ENCODE measurements around the gene HS3ST2.
A peak's percentile ranks its signal among the peaks of the same experiment; 100 is the strongest.
"Not testable (repeated sequence)": the region's sequence is repeated elsewhere in the genome, so short reads cannot be mapped to it uniquely, and the experiment has no call there.

HS3ST2 gene

DNA sequence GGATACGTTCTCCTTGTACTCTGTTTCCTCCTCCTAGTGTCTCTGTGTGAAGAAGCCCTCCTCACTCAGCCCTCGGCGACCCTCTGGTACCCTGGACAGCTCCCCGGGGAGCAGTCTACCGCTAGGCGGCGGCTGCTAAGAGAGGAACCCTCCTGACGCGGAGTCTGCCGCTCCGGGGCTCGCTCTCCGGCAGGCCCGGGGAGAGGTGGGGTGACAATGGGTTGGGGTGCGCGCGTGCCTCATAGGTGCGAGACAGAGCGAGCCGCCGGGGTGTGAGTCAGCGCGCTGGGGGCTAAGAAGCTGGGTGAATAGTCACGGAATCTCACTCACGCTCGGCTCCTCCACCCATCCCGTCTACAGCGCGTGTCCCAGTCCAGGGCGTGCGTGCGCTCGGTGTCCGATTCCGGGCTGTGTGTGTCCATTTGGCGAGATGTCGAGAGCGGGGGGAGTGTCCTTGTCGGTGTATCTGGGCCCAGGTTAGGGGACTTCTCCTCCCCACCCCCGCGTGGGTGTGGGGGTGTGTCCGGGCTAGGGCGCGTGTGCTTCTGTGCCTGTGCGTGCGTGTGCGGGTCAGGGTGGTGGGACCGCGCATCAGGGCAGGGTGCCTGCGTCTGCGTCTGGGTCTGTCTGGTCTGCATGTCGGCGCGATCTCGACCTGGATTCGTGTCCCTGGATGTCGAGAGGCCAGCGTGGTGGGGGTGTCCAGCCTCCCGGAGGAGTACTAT is 577 bp upstream of the HS3ST2 start:
- DNase-seq (ENCODE audit: extremely low read depth, low read depth): no peak
- TF ChIP-seq, protein P1, sequence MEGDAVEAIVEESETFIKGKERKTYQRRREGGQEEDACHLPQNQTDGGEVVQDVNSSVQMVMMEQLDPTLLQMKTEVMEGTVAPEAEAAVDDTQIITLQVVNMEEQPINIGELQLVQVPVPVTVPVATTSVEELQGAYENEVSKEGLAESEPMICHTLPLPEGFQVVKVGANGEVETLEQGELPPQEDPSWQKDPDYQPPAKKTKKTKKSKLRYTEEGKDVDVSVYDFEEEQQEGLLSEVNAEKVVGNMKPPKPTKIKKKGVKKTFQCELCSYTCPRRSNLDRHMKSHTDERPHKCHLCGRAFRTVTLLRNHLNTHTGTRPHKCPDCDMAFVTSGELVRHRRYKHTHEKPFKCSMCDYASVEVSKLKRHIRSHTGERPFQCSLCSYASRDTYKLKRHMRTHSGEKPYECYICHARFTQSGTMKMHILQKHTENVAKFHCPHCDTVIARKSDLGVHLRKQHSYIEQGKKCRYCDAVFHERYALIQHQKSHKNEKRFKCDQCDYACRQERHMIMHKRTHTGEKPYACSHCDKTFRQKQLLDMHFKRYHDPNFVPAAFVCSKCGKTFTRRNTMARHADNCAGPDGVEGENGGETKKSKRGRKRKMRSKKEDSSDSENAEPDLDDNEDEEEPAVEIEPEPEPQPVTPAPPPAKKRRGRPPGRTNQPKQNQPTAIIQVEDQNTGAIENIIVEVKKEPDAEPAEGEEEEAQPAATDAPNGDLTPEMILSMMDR (IDR thresholded peaks at IDR 0.05; ENCODE audit: low read depth, low read length): peak; percentile 66

DNA sequence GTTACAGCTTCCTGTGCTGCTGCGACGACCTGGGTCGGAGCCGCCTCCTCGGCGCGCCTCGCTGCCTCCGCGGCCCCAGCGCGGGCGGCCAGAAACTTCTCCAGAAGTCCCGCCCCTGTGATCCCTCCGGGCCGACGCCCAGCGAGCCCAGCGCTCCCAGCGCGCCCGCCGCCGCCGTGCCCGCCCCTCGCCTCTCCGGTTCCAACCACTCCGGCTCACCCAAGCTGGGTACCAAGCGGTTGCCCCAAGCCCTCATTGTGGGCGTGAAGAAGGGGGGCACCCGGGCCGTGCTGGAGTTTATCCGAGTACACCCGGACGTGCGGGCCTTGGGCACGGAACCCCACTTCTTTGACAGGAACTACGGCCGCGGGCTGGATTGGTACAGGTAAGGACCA is 746 bp downstream of the HS3ST2 start:
- DNase-seq (ENCODE audit: extremely low read depth, low read depth): no peak
- TF ChIP-seq, protein P1 (IDR thresholded peaks at IDR 0.05; ENCODE audit: low read depth, low read length): no peak

DNA sequence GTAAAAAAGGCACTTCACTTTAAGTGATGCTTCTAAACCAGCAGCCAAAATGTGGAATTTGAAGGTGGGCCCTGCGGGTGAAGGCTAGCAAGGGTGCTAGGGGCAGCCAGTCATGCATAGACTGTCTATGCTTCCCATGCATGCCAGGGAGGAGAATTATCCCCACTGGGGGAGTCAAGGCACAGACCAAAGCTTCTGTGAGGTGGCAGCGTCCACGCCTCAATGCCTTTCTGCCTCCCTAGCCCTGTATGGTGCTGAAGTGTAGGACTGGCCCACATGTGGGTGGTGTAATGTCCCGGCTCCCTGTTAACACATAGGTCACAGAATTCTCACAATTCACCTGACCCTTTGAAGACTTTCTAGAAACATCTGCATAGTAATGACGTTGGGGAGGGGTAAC is 1.9 kb downstream of the HS3ST2 start:
- DNase-seq (ENCODE audit: extremely low read depth, low read depth): no peak
- TF ChIP-seq, protein P1 (IDR thresholded peaks at IDR 0.05; ENCODE audit: low read depth, low read length): no peak

DNA sequence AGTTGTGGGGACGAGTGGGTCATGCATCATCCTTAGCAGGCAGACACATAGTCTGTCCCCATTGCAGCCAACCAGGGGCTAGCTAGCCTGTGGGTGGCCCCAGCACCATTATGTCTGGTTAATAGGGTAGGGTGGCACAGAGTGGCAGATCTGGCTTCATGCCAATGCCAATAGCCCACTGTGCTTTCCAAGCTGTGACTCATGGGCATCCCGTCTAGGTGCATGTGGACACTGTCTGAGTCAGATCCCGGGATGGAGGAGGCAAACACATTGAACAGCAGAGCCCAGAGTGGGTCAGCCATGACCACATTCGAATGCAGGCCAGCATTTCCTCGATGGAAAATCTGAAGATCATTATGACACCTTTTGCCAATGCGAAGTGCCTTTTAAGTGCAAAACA is 2.5 kb downstream of the HS3ST2 start:
- TF ChIP-seq, protein P1 (IDR thresholded peaks at IDR 0.05; ENCODE audit: low read depth, low read length): no peak
- DNase-seq (ENCODE audit: extremely low read depth, low read depth): no peak

DNA sequence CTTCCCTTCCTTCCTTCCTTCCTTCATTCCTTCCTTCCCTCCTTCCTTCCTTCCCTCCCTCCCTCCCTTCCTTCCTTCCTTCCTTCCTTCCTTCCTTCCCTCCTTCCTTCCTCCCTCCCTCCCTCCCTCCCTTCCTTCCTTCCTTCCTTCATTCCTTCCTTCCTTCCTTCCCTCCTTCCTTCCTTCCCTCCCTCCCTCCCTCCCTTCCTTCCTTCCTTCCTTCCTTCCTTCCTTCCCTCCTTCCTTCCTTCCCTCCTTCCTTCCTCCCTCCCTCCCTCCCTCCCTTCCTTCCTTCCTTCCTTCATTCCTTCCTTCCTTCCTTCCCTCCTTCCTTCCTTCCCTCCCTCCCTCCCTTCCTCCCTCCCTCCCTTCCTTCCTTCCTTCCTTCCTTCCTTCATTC is 4.8 kb downstream of the HS3ST2 start:
- DNase-seq (ENCODE audit: extremely low read depth, low read depth): not testable (repeated sequence)

DNA sequence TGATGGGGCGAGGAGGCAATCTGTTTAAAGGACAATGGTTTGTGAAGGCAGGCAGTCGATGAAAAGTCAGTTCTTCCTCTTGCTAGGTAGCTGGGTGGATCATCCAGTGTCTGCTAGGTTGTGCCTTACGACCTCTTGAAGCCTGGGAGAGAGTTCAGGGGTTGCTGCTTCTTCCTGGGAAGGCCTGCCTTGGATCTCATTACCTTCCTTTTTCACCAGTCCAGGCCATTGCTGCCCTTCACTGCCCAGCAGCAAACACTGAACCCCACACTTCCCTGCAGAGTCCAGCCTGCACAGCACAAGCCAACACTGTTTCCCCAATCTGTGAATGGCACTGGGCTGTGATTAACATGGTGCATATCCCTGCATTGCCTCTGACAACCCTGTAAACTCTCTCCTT is 24.7 kb downstream of the HS3ST2 start:
- no peak for DNase-seq (ENCODE audit: extremely low read depth, low read depth)
- TF ChIP-seq, protein P1 (IDR thresholded peaks at IDR 0.05; ENCODE audit: low read depth, low read length): no peak

DNA sequence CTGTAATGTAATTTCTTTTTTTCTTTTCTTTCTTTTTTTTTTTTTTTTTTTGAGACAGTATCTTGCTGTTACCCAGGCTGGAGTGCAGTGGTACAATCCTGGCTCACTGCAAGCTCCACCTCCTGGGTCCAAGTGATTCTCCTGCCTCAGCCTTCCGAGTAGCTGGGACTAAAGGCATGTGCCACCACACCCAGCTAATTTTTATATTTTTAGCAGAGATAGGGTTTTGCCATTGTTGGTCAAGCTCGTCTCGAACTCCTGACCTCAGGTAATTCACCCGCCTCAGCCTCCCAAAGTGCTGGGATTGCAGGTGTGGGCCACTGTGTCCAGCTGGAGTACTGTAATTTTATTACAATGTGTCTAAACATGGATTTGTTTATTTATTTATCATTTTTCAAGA is 28.1 kb downstream of the HS3ST2 start:
- not testable (repeated sequence) for DNase-seq (ENCODE audit: extremely low read depth, low read depth)

DNA sequence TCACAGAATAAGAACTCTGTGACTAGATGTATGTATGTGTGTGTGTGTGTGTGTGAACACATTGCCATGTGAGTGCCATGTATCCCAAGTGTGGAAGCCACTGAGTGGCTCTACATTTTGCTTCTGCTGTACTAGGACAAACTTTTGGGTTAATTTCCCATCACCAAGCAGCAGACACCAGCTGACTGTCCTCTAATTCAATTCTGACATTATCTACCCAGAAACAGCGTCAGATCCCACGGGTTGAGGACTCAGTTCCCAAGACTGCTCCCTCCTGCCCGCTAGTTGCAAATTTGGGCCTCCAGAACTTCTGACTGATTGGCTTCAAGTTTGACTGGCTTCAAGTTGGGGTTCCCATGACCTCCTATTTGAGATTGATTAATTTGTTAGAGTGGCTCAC is 29.2 kb downstream of the HS3ST2 start:
- TF ChIP-seq, protein P1 (IDR thresholded peaks at IDR 0.05; ENCODE audit: low read depth, low read length): no peak
- DNase-seq (ENCODE audit: extremely low read depth, low read depth): no peak
